Tibial nerve (tissue), 4 donors: ENCODE data around the gene AASDHPPT. TPM values are rescaled to one million over a fixed set of nuclear protein-coding genes. Genes with fewer than 3 reads are reported as not detected.

Source experiments
- DNase-seq, 2 donors: peaks; one replicate each; pipeline ENCODE4 v3.0.0-alpha.2; 2019; ENCODE audit warnings: low spot score in 2 of 2
- H3K27ac ChIP-seq, 4 donors: fragments of 200-600 bp; sonication (generic) in 3 of 4; one replicate each; pipeline ENCODE4 v1.5.1; 2017 to 2019; ENCODE audit warnings: mild to moderate bottlenecking in 1 of 4
- H3K27me3 ChIP-seq, 2 donors: fragments of 200-600 bp; sonication (generic) in 1 of 2; one replicate each; pipeline versions ENCODE4 v1.5.1 to v1.6.0; 2017 to 2019
- H3K36me3 ChIP-seq, 3 donors: fragments of 200-600 bp; sonication (generic); one replicate each; pipeline ENCODE4 v1.5.1; 2018 to 2019
- H3K4me1 ChIP-seq, 4 donors: fragments of 200-600 bp; sonication (generic) in 3 of 4; one replicate each; pipeline ENCODE4 v1.5.1; 2017 to 2019
- H3K4me3 ChIP-seq, 4 donors: fragments of 200-600 bp; sonication (generic) in 3 of 4; one replicate each; pipeline ENCODE4 v1.5.1; 2017 to 2019; ENCODE audit warnings: mild to moderate bottlenecking in 1 of 4, moderate library complexity in 1 of 4
- H3K9me3 ChIP-seq, 4 donors: fragments of 200-600 bp; sonication (generic) in 3 of 4; one replicate each; pipeline ENCODE4 v1.5.1; 2017 to 2019
- EP300 ChIP-seq, 2 donors: sonication (generic); formaldehyde crosslinking; IDR thresholded peaks; one replicate each; pipeline ENCODE4 v1.6.1; 2017; ENCODE audit warnings: antibody characterized with exemption in 2 of 2, mild to moderate bottlenecking in 1 of 2
- POLR2A ChIP-seq, 2 donors: fragments of 450-650 bp; IDR thresholded peaks; one replicate each; pipeline ENCODE4 v1.6.1; 2017; ENCODE audit warnings: antibody characterized with exemption in 2 of 2, mild to moderate bottlenecking in 2 of 2, moderate library complexity in 2 of 2
- WGBS, 2 donors: methylation state at CpG; one replicate each; pipeline ENCODE4 v1.1.5; 2018; 5-methylcytosine and 5-hydroxymethylcytosine counted together
- total RNA-seq, 4 donors: library from RNA; depleted of rRNA; stranded (reverse); fragments of >200 nt; gene quantifications; one replicate each; pipeline ENCODE4 v1.1.0, GENCODE V29; 2016
- TF ChIP-seq, protein P1 (sequence below), 5 experiments: fragments of 200-600 bp in 3 of 5; fragments of 450-650 bp in 2 of 5; sonication (generic) in 3 of 5; IDR thresholded peaks; one replicate each; pipeline ENCODE4 v1.5.1; 2016 to 2019; ENCODE audit warnings: antibody characterized with exemption in 5 of 5, mild to moderate bottlenecking in 3 of 5, moderate library complexity in 2 of 5

Gene AASDHPPT
- total RNA-seq, 4 donors from 2014 or later, result 32.1 to 58.6 (median 47.1) TPM

DNA sequence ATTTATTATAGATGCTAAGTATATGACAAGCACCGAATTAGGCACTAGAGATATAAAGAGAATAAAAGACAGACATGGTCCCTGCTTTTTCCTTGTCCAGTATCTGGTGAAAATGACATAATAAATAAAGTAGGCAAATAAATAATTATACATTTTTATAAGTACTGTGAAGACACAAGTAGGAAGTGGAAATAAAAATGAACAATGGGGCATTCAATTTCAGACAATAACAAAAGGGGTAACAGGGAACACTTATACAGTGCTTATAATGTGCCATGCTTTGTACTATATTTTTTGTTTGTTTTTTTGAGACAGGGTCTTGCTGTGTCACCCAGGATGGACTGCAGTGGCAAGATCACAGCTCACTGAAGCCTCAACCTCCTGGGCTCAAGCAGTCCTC lies 4.7 kb upstream of the AASDHPPT start:
- DNase-seq, result no peak
- TF ChIP-seq EP300 (IDR thresholded peaks at IDR 0.05), result no peak
- TF ChIP-seq, protein P1, sequence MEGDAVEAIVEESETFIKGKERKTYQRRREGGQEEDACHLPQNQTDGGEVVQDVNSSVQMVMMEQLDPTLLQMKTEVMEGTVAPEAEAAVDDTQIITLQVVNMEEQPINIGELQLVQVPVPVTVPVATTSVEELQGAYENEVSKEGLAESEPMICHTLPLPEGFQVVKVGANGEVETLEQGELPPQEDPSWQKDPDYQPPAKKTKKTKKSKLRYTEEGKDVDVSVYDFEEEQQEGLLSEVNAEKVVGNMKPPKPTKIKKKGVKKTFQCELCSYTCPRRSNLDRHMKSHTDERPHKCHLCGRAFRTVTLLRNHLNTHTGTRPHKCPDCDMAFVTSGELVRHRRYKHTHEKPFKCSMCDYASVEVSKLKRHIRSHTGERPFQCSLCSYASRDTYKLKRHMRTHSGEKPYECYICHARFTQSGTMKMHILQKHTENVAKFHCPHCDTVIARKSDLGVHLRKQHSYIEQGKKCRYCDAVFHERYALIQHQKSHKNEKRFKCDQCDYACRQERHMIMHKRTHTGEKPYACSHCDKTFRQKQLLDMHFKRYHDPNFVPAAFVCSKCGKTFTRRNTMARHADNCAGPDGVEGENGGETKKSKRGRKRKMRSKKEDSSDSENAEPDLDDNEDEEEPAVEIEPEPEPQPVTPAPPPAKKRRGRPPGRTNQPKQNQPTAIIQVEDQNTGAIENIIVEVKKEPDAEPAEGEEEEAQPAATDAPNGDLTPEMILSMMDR (IDR thresholded peaks at IDR 0.05), result no peak
- no peak for TF ChIP-seq POLR2A (IDR thresholded peaks at IDR 0.05)
- Histone ChIP-seq H3K36me3 (peaks cover 0 to 4% (median 0%) of the 10 kb centered on the region in 3 donors), H3K4me1 (peaks cover 0 to 15% (median 0%) of the 10 kb centered on the region in 4 donors), H3K4me3 (no peak overlapping the region), H3K27ac (no peak overlapping the region), H3K9me3 (no peaks in the 10 kb centered on the region), H3K27me3 (no peaks in the 10 kb centered on the region)
- WGBS, 2 donors, result 61 to 80% methylated on average over 1 of the region's 1 CpG

DNA sequence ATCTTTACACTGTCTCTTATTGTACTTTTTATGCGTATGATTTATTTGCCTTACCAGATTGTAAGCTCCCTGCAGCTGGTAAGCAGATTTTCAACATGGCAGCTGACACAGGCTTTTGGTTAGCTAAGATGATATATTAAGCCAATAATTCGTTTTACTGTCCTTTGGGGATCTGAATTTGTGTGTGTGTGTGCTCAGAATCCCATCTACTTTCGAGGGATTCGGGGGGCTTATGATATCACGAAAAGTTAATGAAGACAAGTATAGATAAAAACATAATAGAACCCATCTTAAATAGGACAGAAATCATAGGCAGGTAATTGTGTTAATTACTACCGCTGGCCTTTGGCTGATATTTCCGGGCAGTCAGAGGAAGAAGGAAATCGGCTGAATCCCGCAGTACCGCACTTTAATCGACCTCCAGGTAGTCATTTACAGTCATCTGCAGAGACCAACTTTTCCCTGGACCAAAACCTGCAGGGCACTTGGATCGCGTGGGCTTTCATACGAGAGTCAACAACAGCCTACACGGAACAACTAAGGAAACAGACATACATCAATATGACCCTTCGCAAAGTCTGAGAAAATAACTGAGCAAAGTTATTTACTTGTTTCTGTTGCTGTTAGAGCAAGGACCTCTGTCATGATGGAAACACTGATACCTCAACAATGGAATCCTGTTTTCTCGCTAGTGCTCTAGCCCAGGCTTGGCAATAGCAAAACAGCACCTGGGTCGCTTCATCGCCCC lies 1.1 kb upstream of the AASDHPPT start:
- H3K27ac ChIP-seq, result peak overlapping the region; percentile 95 to 98 (median 96)
- no peaks in the 10 kb centered on the region for H3K27me3 ChIP-seq
- H3K36me3 ChIP-seq, result peaks cover 0 to 20% (median 7%) of the 10 kb centered on the region in 3 donors
- WGBS, 2 donors, result 16% methylated on average over 19 of the region's 19 CpGs
- DNase-seq, result peak in 1 of 2 donors; percentile 9
- peak overlapping the region; percentile 56 to 89 (median 81) for H3K4me3 ChIP-seq
- H3K9me3 ChIP-seq, result no peaks in the 10 kb centered on the region
- H3K4me1 ChIP-seq, result peaks cover 0 to 45% (median 15%) of the 10 kb centered on the region in 4 donors
- TF ChIP-seq EP300 (IDR thresholded peaks at IDR 0.05) (no peak), POLR2A (IDR thresholded peaks at IDR 0.05) (no peak)
- TF ChIP-seq, protein P1 (IDR thresholded peaks at IDR 0.05), result no peak

DNA sequence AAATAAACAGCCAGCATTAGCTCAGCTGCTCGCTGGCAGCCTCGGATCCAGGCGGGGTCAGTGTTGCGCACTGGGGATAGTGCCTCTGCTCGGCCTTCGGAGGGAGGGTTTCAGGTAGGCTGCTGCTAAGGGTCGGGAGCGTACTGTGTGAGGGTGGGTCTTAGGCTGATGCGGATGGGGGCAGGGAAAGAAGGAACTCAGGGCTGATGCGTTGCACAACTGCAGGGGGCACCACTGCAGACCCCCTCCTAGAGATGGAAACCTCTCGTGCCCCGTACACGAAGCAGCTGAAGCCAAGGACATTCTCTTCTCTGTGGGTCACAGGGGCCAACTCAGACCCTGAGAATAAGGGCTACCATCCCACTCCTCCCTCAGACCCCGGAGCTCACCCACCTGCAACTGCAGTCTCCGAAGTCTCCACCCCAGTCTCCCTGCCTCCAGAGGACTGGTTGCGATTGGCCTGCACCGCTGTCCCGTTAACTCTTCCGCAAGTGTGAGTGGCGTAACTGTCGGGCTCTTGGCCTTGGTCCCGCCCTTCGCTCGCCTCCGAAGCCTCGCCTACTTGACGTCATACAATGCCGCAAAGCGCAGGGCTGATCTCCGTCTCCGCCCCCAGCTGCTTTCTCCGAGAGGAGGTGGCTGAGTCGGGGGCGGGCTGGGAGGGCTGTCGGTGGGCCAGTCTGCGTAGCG lies 398 bp upstream of the AASDHPPT start, which contains the start of gene KBTBD3:
Gene KBTBD3 (minus strand): TSS at position 429 of the 690 bp plus-strand sequence. CDS start 18,250 bp downstream, outside the sequence.
- Histone ChIP-seq H3K9me3 (no peaks in the 10 kb centered on the region), H3K27ac (peak within 1 kb of the TSS; percentile 95 to 99 (median 98)), H3K27me3 (no peaks in the 10 kb centered on the region), H3K36me3 (peaks cover 0 to 24% (median 7%) of the 10 kb centered on the region in 3 donors), H3K4me3 (peak within 1 kb of the TSS; percentile 74 to 97 (median 88)), H3K4me1 (peaks cover 0 to 53% (median 16%) of the 10 kb centered on the region in 4 donors)
- TF ChIP-seq, protein P1 (IDR thresholded peaks at IDR 0.05), result peak; percentile 11 to 45 (median 28)
- TF ChIP-seq EP300 (IDR thresholded peaks at IDR 0.05) (peak; percentile 75 to 93), POLR2A (IDR thresholded peaks at IDR 0.05) (peak; percentile 92 to 95)
- 0 to 1% methylated on average over 22 to 35 of the region's 37 CpGs for WGBS, 2 donors
- DNase-seq, result peak; percentile 95 to 97

DNA sequence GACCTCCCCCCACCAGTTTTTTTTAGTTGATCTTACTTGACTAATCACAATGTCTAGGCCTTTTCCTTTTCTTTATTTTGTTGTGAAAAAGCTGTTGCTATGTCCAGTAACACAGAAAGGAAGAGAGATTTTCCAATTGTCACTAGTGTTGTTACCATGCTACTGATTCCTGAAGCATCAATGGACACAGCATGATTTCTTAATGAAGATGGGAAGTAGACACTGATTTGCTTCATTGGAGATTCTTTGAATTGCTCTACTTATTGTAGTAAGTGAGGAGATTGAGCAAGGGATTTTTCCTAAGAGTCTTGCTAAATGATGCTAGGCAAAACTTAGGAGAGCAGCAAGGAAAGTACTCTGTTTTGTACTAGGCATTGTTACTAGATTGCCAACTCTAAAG lies 4.6 kb downstream of the AASDHPPT start:
- peaks cover 0 to 51% (median 7%) of the 10 kb centered on the region in 3 donors for H3K36me3 ChIP-seq
- DNase-seq, result no peak
- H3K27me3 ChIP-seq, result no peaks in the 10 kb centered on the region
- no peaks in the 10 kb centered on the region for H3K9me3 ChIP-seq
- TF ChIP-seq POLR2A (IDR thresholded peaks at IDR 0.05), result no peak
- no peak for TF ChIP-seq EP300 (IDR thresholded peaks at IDR 0.05)
- TF ChIP-seq, protein P1 (IDR thresholded peaks at IDR 0.05), result no peak
- no peak overlapping the region for H3K4me3 ChIP-seq
- peaks cover 0 to 59% (median 19%) of the 10 kb centered on the region in 4 donors for H3K4me1 ChIP-seq
- H3K27ac ChIP-seq, result no peak overlapping the region
